Neutrophil (primary cell): ENCODE measurements around the gene ATG2A.

Experiments used
- H3K27ac ChIP-seq: fragments of 200-600 bp; sonication (generic); 2 replicates; pipeline ENCODE4 v1.5.1; 2016; ENCODE audit warnings: mild to moderate bottlenecking, moderate library complexity
- H3K27me3 ChIP-seq: fragments of 200-600 bp; sonication (generic); 2 replicates; pipeline ENCODE4 v1.6.0; 2016; ENCODE audit warnings: mild to moderate bottlenecking
- H3K36me3 ChIP-seq: fragments of 200-600 bp; sonication (generic); 2 replicates; pipeline ENCODE4 v1.5.1; 2017
- H3K4me1 ChIP-seq, 2 experiments: fragments of 200-600 bp in 1 of 2; sonication (generic) in 1 of 2; 1 replicate in 1 of 2; 2 replicates in 1 of 2; pipeline versions ENCODE4 v1.5.1 to v1.6.1; 2013 to 2016; ENCODE audit warnings: low read depth in 1 of 2, low read length in 1 of 2, mild to moderate bottlenecking in 1 of 2, moderate library complexity in 1 of 2; ENCODE audit not compliant: control insufficient read depth in 1 of 2, insufficient read depth in 1 of 2
- H3K4me3 ChIP-seq, 2 experiments: fragments of 200-600 bp in 1 of 2; sonication (generic) in 1 of 2; 1 replicate in 1 of 2; 2 replicates in 1 of 2; pipeline ENCODE4 v1.5.1; 2013 to 2016; ENCODE audit warnings: low read depth in 1 of 2, low read length in 1 of 2, mild to moderate bottlenecking in 1 of 2, moderate library complexity in 1 of 2
- H3K9me3 ChIP-seq: fragments of 200-600 bp; sonication (generic); 2 replicates; pipeline ENCODE4 v1.5.1; 2016
- CTCF ChIP-seq: fragments of 200-600 bp; sonication (generic); IDR thresholded peaks from 2 replicates; pipeline ENCODE4 v1.5.1; 2016; ENCODE audit warnings: antibody characterized with exemption

The ATG2A gene

GRCh38 chr11:64852804-64853509, 64.1 kb downstream of the ATG2A start:
- H3K27ac ChIP-seq, result peak overlapping the region; percentile 99
- peaks cover 64% of the 10 kb centered on the region for H3K36me3 ChIP-seq
- H3K9me3 ChIP-seq, result no peaks in the 10 kb centered on the region
- H3K27me3 ChIP-seq, result no peaks in the 10 kb centered on the region
- TF ChIP-seq CTCF, result no peak
- H3K4me1 ChIP-seq, result peaks cover 96 to 100% of the 10 kb centered on the region in 2 experiments
- H3K4me3 ChIP-seq, result peak overlapping the region; percentile 26 to 62

GRCh38 chr11:64851831-64852351, 65.1 kb downstream of the ATG2A start:
- Histone ChIP-seq H3K4me1 (peaks cover 95 to 100% of the 10 kb centered on the region in 2 experiments), H3K27ac (peak overlapping the region; percentile 99), H3K4me3 (peak overlapping the region; percentile 26 to 62), H3K9me3 (no peaks in the 10 kb centered on the region), H3K36me3 (peaks cover 55% of the 10 kb centered on the region), H3K27me3 (no peaks in the 10 kb centered on the region)
- TF ChIP-seq CTCF, result no peak

- Histone ChIP-seq H3K27me3 (no peaks in the 10 kb centered on the region), H3K27ac (peak overlapping the region; percentile 99), H3K4me3 (peak overlapping the region; percentile 20 to 28), H3K4me1 (peaks cover 86 to 94% of the 10 kb centered on the region in 2 experiments), H3K9me3 (no peaks in the 10 kb centered on the region), H3K36me3 (peaks cover 47% of the 10 kb centered on the region)
- peak; percentile 24 for TF ChIP-seq CTCF
These were observed 65.9 kb downstream of the ATG2A start for GRCh38 chr11:64850979-64851567.

GRCh38 chr11:64849598-64850356, 67.2 kb downstream of the ATG2A start:
- H3K27me3 ChIP-seq, result no peaks in the 10 kb centered on the region
- no peak for TF ChIP-seq CTCF
- no peak overlapping the region for H3K4me3 ChIP-seq
- H3K36me3 ChIP-seq, result peaks cover 34% of the 10 kb centered on the region
- H3K4me1 ChIP-seq, result peaks cover 75 to 86% of the 10 kb centered on the region in 2 experiments
- H3K9me3 ChIP-seq, result no peaks in the 10 kb centered on the region
- peak overlapping the region; percentile 99 for H3K27ac ChIP-seq

GRCh38 chr11:64848826-64849597, 68.0 kb downstream of the ATG2A start:
- TF ChIP-seq CTCF, result no peak
- Histone ChIP-seq H3K4me3 (peak overlapping the region; percentile 8 to 14), H3K36me3 (peaks cover 26% of the 10 kb centered on the region), H3K4me1 (peaks cover 71 to 86% of the 10 kb centered on the region in 2 experiments), H3K27ac (peak overlapping the region; percentile 99), H3K27me3 (peaks cover 3% of the 10 kb centered on the region), H3K9me3 (no peaks in the 10 kb centered on the region)
